Neural progenitor cell (in vitro differentiated cells): ENCODE results near the gene MSI2.

Source experiments
- EZH2 ChIP-seq: fragments of 200-600 bp; sonication (generic); IDR thresholded peaks from 2 replicates; pipeline ENCODE4 v1.6.1; 2017; ENCODE audit warnings: antibody characterized with exemption, mild to moderate bottlenecking, moderate library complexity
- TF ChIP-seq, protein P1 (sequence below): fragments of 200-600 bp; sonication (generic); IDR thresholded peaks from 2 replicates; pipeline ENCODE4 v1.5.1; 2017; ENCODE audit warnings: antibody characterized with exemption, mild to moderate bottlenecking

DNA sequence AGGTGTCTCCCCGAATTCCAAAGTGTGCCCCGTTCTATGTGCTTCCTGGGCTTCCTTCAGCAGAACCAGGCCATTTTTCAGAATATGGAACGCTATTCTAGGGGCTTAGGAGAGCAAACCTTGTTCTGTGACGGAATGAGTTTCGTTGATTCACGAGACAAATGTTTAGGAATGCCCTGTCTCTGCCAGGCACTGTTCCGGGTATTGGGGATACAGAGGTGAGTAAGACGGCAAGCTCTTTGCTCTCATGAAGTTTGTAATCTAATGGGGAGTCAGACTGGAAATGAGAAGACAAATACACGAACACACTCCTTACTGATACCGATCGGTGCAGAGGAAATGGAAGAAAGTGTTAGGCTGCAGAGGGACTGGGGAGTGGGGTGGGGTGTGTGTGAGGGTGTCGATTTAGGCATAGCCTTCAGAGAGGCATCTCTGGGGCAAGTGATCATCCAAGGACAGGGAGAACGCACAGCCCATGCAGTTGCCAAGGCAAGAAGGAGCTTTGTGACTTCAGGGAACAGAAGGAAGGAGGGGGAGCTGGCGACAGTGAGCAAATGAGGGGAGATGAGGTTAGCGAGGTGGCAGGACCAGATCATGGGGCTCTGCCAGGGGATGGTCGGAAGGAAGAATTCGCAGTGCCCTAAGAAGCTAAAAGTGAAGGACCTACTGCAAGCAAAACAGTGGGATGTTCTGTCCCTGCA is 189.6 kb downstream of the MSI2 start:
- TF ChIP-seq, protein P1, sequence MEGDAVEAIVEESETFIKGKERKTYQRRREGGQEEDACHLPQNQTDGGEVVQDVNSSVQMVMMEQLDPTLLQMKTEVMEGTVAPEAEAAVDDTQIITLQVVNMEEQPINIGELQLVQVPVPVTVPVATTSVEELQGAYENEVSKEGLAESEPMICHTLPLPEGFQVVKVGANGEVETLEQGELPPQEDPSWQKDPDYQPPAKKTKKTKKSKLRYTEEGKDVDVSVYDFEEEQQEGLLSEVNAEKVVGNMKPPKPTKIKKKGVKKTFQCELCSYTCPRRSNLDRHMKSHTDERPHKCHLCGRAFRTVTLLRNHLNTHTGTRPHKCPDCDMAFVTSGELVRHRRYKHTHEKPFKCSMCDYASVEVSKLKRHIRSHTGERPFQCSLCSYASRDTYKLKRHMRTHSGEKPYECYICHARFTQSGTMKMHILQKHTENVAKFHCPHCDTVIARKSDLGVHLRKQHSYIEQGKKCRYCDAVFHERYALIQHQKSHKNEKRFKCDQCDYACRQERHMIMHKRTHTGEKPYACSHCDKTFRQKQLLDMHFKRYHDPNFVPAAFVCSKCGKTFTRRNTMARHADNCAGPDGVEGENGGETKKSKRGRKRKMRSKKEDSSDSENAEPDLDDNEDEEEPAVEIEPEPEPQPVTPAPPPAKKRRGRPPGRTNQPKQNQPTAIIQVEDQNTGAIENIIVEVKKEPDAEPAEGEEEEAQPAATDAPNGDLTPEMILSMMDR = no peak
- TF ChIP-seq EZH2 = no peak
